Colonic mucosa (tissue), 4 donors: ENCODE data around the gene TMEM116. TPM values are rescaled to one million over a fixed set of nuclear protein-coding genes. Genes with fewer than 3 reads are reported as not detected.
A peak's percentile ranks its signal among the peaks of the same experiment; 100 is the strongest.
"Not testable (repeated sequence)": the region's sequence is repeated elsewhere in the genome, so short reads cannot be mapped to it uniquely, and the experiment has no call there.

Experiments
- DNase-seq: peaks from one replicate; pipeline ENCODE4 v3.0.0-alpha.2; 2020
- H3K27ac ChIP-seq: fragments of 200-600 bp; one replicate; pipeline ENCODE4 v1.8.0; 2021
- H3K27me3 ChIP-seq: fragments of 200-600 bp; one replicate; pipeline ENCODE4 v1.8.0; 2021
- H3K36me3 ChIP-seq: fragments of 200-600 bp; one replicate; pipeline ENCODE4 v1.8.0; 2021
- H3K4me1 ChIP-seq: fragments of 200-600 bp; one replicate; pipeline ENCODE4 v1.8.0; 2021; ENCODE audit warnings: mild to moderate bottlenecking
- H3K4me3 ChIP-seq: fragments of 200-600 bp; one replicate; pipeline ENCODE4 v1.8.0; 2021
- H3K9ac ChIP-seq, 2 donors: one replicate each; pipeline ENCODE4 v1.7.0; 2013; ENCODE audit warnings: control low read depth in 2 of 2, low read depth in 2 of 2, low read length in 2 of 2
- H3K9me3 ChIP-seq: fragments of 200-600 bp; one replicate; pipeline ENCODE4 v1.8.0; 2021
- intact Hi-C: fragments of 100-400 bp; cut with DNase I; formaldehyde crosslinking; loops from one replicate; pipeline ENCODE4 v1.14.1; 2022
- total RNA-seq, 2 donors: library from RNA; stranded (reverse); fragmentation: NEBNext Ultra II Directional in 1 of 2; extraction: Animal tissue kit (Norgen Biotek cat#: 25700) in 1 of 2; gene quantifications; one replicate each; pipeline ENCODE4 v1.2.1, GENCODE V29; 2021
- TF ChIP-seq, protein P1 (sequence below): fragments of 200-600 bp; IDR thresholded peaks from one replicate; pipeline ENCODE4 v1.8.0; 2022; ENCODE audit warnings: antibody characterized with exemption, mild to moderate bottlenecking
- donor health status: healthy.
- donor health status: DM: no; HTN: no; CAD: no.
- donor health status: DM: no; HTN: no; CAD: no.

The TMEM116 gene
- 1 to 10 TPM; 5.2 to 8.5 TPM for total RNA-seq

DNA sequence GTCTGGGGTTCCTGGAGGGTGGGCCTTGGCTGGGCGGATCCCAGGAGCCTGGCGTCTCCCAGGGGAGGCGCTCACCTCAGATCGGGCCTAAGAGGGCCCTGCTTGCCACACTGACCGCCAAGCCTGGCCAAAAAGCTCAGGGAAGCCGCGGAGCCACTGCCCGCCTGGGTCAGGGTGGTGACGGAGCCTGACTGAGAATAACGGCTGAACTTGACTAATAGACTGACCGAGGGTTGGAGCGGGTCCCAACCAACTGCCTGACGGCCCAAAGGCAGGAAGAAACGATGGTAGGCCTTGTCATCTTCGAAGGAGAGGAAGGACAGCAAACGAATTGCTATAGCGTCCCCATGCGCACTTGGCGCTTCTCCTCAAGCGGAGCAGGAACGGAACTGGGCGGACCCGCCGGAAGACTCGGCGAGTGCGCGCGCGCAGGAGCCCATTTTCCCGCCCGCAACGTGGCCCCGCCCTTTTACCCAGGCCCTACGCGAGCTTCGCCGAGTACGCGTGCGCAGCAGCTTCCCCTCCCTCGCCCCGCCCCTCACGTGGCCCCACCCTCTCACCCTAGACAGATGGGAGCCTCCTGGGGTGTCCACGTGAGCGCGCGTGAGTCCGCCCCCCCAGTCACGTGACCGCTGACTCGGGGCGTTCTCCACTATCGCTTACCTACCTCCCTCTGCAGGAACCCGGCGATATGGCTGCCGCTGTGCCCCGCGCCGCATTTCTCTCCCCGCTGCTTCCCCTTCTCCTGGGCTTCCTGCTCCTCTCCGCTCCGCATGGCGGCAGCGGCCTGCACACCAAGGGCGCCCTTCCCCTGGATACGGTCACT, at the start of gene TMEM116, which contains the start of gene ERP29:
TMEM116 (minus strand) TSS at position 391 of the 826 bp plus-strand sequence. CDS start 7,895 bp downstream, outside the sequence.
ERP29 (plus strand) TSS at position 652 of the 826 bp plus-strand sequence; CDS start at position 692, 40 bp downstream.
- no peaks in the 10 kb centered on the region for H3K27me3 ChIP-seq
- no peaks in the 10 kb centered on the region for H3K36me3 ChIP-seq
- peak within 1 kb of the TSS; percentile 88 for H3K4me3 ChIP-seq
- no peaks in the 10 kb centered on the region for H3K9me3 ChIP-seq
- peaks cover 8% of the 10 kb centered on the region for H3K4me1 ChIP-seq
- peak; percentile 100 for DNase-seq
- H3K9ac ChIP-seq: peak within 1 kb of the TSS; percentile 95 to 96
- intact Hi-C loops: no loop called here
- peak within 1 kb of the TSS; percentile 88 for H3K27ac ChIP-seq
- TF ChIP-seq, protein P1, sequence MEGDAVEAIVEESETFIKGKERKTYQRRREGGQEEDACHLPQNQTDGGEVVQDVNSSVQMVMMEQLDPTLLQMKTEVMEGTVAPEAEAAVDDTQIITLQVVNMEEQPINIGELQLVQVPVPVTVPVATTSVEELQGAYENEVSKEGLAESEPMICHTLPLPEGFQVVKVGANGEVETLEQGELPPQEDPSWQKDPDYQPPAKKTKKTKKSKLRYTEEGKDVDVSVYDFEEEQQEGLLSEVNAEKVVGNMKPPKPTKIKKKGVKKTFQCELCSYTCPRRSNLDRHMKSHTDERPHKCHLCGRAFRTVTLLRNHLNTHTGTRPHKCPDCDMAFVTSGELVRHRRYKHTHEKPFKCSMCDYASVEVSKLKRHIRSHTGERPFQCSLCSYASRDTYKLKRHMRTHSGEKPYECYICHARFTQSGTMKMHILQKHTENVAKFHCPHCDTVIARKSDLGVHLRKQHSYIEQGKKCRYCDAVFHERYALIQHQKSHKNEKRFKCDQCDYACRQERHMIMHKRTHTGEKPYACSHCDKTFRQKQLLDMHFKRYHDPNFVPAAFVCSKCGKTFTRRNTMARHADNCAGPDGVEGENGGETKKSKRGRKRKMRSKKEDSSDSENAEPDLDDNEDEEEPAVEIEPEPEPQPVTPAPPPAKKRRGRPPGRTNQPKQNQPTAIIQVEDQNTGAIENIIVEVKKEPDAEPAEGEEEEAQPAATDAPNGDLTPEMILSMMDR: peak; percentile 41

DNA sequence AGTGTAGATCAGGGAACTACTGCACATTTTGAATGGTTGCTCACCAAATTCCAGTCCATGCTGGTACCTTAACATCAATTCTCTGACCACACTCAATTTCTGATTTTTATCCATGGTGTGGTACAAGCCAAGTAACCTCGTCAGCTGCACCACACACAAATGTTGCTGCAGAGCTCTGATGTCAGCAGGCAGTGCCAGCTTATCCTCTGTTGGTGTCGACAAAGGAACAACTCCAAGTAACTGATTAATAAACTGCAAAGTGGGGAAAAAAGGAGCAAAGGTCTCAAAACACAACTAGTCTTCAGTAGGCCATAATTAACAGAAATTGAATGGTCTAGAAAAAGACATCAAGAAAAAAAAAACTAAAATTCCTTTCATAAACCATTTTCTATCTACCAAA, 48.2 kb upstream of the TMEM116 start:
- no peak for DNase-seq
- intact Hi-C loops: no loop called here
- Histone ChIP-seq H3K9me3 (no peaks in the 10 kb centered on the region), H3K4me1 (no peaks in the 10 kb centered on the region), H3K27me3 (no peaks in the 10 kb centered on the region), H3K36me3 (no peaks in the 10 kb centered on the region), H3K9ac (no peak overlapping the region), H3K4me3 (no peak overlapping the region), H3K27ac (no peak overlapping the region)
- TF ChIP-seq, protein P1: no peak

DNA sequence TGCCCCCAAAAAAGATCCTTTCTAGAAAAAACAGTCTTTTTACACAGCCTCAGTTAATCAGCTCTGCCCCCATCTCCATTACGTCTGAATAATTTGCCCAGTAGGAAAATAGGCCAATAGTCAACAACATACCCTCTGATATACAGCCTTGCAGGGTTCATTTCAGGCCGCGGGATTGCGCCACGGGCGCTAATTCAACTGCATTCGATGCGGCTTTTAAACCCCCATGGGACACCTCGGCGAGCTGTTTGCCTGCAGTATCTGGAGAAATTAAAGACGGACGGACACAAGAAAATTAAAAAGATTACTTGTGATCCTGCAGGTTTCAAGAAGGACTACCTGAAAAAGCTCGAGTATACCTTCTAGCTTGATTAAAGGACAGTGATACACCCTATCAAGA, 36.4 kb upstream of the TMEM116 start:
- no peaks in the 10 kb centered on the region for H3K4me1 ChIP-seq
- DNase-seq: no peak
- H3K4me3 ChIP-seq: no peak overlapping the region
- no peaks in the 10 kb centered on the region for H3K36me3 ChIP-seq
- TF ChIP-seq, protein P1: no peak
- no peak overlapping the region for H3K27ac ChIP-seq
- intact Hi-C loops: no loop called here
- H3K9me3 ChIP-seq: no peaks in the 10 kb centered on the region
- no peak overlapping the region for H3K9ac ChIP-seq
- no peaks in the 10 kb centered on the region for H3K27me3 ChIP-seq

DNA sequence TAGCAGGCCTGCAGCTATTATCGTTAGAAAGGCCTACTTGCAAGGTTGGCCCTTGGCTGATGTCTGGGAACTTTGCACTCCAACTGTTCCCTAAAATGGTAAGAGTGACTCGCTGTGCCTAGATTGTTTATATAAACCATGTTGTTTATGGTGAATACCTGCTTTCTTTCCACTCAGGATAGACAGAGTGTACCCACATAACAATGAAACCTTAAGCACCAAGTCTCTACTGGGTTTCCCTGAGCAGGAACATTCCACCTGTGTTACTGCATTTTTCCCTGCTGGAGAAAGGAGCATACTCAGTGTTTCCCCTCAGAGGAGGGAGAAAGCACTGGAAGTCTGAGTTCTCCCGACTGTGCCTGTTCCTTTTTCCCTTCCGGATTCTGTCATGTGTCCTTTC, 33.0 kb upstream of the TMEM116 start:
- H3K27me3 ChIP-seq: no peaks in the 10 kb centered on the region
- no peak overlapping the region for H3K4me3 ChIP-seq
- TF ChIP-seq, protein P1: no peak
- intact Hi-C loops: no loop called here
- no peak for DNase-seq
- H3K9me3 ChIP-seq: no peaks in the 10 kb centered on the region
- peaks cover 8% of the 10 kb centered on the region for H3K36me3 ChIP-seq
- no peak overlapping the region for H3K27ac ChIP-seq
- H3K9ac ChIP-seq: no peak overlapping the region
- H3K4me1 ChIP-seq: no peaks in the 10 kb centered on the region

DNA sequence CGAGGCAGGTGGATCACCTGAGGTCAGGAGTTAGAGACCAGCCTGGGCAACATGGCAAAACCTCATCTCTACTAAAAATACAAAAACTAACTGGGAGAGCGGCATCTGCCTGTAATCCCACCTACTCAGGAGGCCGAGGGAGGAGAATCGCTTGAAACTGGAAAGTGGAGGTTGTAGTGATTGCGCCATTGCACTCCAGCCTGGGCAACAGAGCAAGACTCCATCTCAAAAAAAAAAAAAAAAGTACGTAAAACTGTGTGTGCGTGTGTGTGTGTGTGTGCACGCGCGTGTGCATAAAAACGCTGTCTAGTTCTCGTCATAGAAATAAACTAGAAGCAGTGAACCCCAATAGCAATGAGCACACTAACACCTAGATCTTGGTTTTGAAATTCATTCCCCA, 23.6 kb upstream of the TMEM116 start:
- H3K27me3 ChIP-seq, H3K27ac ChIP-seq, H3K4me1 ChIP-seq, H3K4me3 ChIP-seq, intact Hi-C loops, H3K9me3 ChIP-seq, DNase-seq, H3K36me3 ChIP-seq, H3K9ac ChIP-seq: not testable (repeated sequence)

DNA sequence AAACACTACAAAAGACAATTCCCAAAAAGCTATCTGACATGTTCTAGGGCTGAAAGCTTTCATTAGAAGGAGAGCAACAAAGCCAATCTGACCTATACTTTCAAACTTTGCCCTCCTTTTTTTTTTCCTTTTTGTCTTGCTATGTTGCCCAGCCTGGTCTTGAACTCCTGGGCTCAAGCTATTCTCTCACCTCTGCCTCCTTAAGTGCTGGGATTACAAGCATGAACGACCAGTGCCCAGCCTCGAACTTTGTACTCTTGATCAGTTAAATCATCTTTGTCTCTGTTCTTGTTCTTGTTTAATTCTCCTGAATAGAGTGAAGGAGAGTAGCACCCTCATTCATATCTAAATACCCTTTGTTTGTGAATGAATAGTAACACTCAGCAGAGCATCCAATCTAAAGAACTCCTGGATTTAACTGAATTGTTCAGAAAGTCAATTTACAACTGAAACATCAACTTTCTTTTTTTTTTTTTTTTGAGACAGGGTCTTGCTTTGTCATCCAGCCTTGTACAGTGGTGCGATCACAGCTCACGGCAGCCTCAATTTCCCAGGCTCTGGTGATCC, 22.3 kb upstream of the TMEM116 start:
- no peaks in the 10 kb centered on the region for H3K27me3 ChIP-seq
- no peak overlapping the region for H3K9ac ChIP-seq
- peaks cover 5% of the 10 kb centered on the region for H3K36me3 ChIP-seq
- intact Hi-C loops: no loop called here
- TF ChIP-seq, protein P1: no peak
- no peak overlapping the region for H3K27ac ChIP-seq
- H3K9me3 ChIP-seq: no peaks in the 10 kb centered on the region
- no peak overlapping the region for H3K4me3 ChIP-seq
- DNase-seq: no peak
- no peaks in the 10 kb centered on the region for H3K4me1 ChIP-seq
